Epithelial cell of umbilical artery (primary cell): ENCODE results near the gene FAM228B. TPM values are rescaled to one million over a fixed set of nuclear protein-coding genes. Genes with fewer than 3 reads are reported as not detected.

ENCODE experiments used
- total RNA-seq: library from RNA; depleted of rRNA; stranded (reverse); fragments of >200 nt; gene quantifications from 2 replicates; pipeline ENCODE4 v1.2.3, GENCODE V29; 2014

FAM228B gene
- total RNA-seq: 3.6 and 5.2 TPM in 2 replicates

GRCh38 chr2:24123195-24123921, at the start of gene FAM228B, which contains the start of gene PFN4:
Gene FAM228B, plus strand, starts transcription at chr2:24123469. Its CDS starts 893 bp downstream, at chr2:24124362.
Gene PFN4, minus strand, starts transcription at chr2:24123334. Its CDS starts 799 bp downstream, at chr2:24122535.

GRCh38 chr2:24075915-24076848, 47.1 kb upstream of the FAM228B start, which contains the start of gene SF3B6:
Gene SF3B6, minus strand, starts transcription at chr2:24076326. Its CDS starts 97 bp downstream, at chr2:24076229.

GRCh38 chr2:24084386-24085199, 38.7 kb upstream of the FAM228B start, which contains the start of gene TP53I3:
Gene TP53I3, minus strand, starts transcription at chr2:24084834. Its CDS starts 508 bp downstream, at chr2:24084326.

GRCh38 chr2:24174851-24175277, 51.6 kb downstream of the FAM228B start, which contains the start of gene FAM228A:
Gene FAM228A, plus strand, starts transcription at chr2:24175053. Its CDS starts 428 bp downstream, at chr2:24175481.

Other genes with a start within 250 kb of the FAM228B start
- 10.1 and 13.7 TPM in 2 replicates for gene ATAD2B, start 196.3 kb upstream of the FAM228B start, total RNA-seq
- 9.4 and 9.9 TPM in 2 replicates for gene UBXN2A, start 183.0 kb upstream of the FAM228B start, total RNA-seq
- under 0.01 and 0.61 TPM in 2 replicates for gene MFSD2B, start 113.4 kb upstream of the FAM228B start, total RNA-seq
- gene WDCP, start 76.1 kb upstream of the FAM228B start, total RNA-seq: 12.0 and 19.0 TPM in 2 replicates
- gene FKBP1B, start 73.7 kb upstream of the FAM228B start, total RNA-seq: 22.0 and 23.1 TPM in 2 replicates
- gene SF3B6, start 47.1 kb upstream of the FAM228B start, total RNA-seq: 226 and 244 TPM in 2 replicates
- gene TP53I3, start 38.6 kb upstream of the FAM228B start, total RNA-seq: 83.1 and 94.5 TPM in 2 replicates
- gene PFN4, start 135 bp upstream of the FAM228B start, total RNA-seq: 0.30 TPM in 1 of 2 replicates, not detected in the other
- not detected in 2 replicates for gene FAM228A, start 51.6 kb downstream of the FAM228B start, total RNA-seq
- gene ITSN2, start 237.1 kb downstream of the FAM228B start, total RNA-seq: 40.6 and 55.6 TPM in 2 replicates